Neural cell (in vitro differentiated cells): Measurements from ENCODE around the gene CREB3L1. TPM values are rescaled to one million over a fixed set of nuclear protein-coding genes. Genes with fewer than 3 reads are reported as not detected.

Experiments used
- H2AFZ ChIP-seq: fragments of 200-600, 300-800 bp; sonication (generic), shearing (Covaris generic); 2 replicates; pipeline ENCODE4 v1.6.0; 2014; ENCODE audit warnings: low read depth, mild to moderate bottlenecking, antibody characterized with exemption, low read length, moderate library complexity
- H3F3A ChIP-seq: fragments of 200-600 bp; shearing (Covaris generic); 2 replicates; pipeline ENCODE4 v1.6.1; 2016; ENCODE audit warnings: mild to moderate bottlenecking, moderate library complexity, mixed read lengths, antibody characterized with exemption, low read length; ENCODE audit not compliant: insufficient read depth, poor library complexity, severe bottlenecking
- H3K27ac ChIP-seq: fragments of 200-600, 300-800 bp; sonication (generic), shearing (Covaris generic); 2 replicates; pipeline ENCODE4 v1.5.1; 2014; ENCODE audit warnings: mild to moderate bottlenecking, low read length, moderate library complexity
- H3K27me3 ChIP-seq: fragments of 300-800, 200-600 bp; sonication (generic), shearing (Covaris generic); 2 replicates; pipeline ENCODE4 v1.6.0; 2014; ENCODE audit warnings: mild to moderate bottlenecking, low read depth, low read length, moderate library complexity; ENCODE audit not compliant: insufficient read depth
- H3K36me3 ChIP-seq: fragments of 300-800, 200-600 bp; sonication (generic), shearing (Covaris generic); 2 replicates; pipeline ENCODE4 v1.5.1; 2014; ENCODE audit warnings: mild to moderate bottlenecking, antibody characterized with exemption, low read length, moderate library complexity; ENCODE audit not compliant: insufficient read depth
- H3K4me2 ChIP-seq: fragments of 300-800, 200-600 bp; sonication (generic), shearing (Covaris generic); 2 replicates; pipeline ENCODE4 v1.6.0; 2014; ENCODE audit warnings: mild to moderate bottlenecking, low read length
- H3K4me3 ChIP-seq: fragments of 300-800, 200-600 bp; sonication (generic), shearing (Covaris generic); 2 replicates; pipeline ENCODE4 v1.5.1; 2014; ENCODE audit warnings: mild to moderate bottlenecking, low read length, moderate library complexity
- H3K79me2 ChIP-seq: fragments of 200-600 bp; shearing (Covaris generic); replicated peaks from 2 replicates; pipeline ENCODE4 v1.6.0; 2014; ENCODE audit warnings: mild to moderate bottlenecking, low read length, moderate library complexity; ENCODE audit not compliant: insufficient read depth
- H3K9ac ChIP-seq: fragments of 300-800, 200-600 bp; sonication (generic), shearing (Covaris generic); 2 replicates; pipeline ENCODE4 v1.6.1; 2016; ENCODE audit warnings: mild to moderate bottlenecking, low read length, mixed read lengths
- H3K9me2 ChIP-seq: fragments of 200-600 bp; shearing (Covaris generic); 2 replicates; pipeline ENCODE4 v1.6.1; 2016; ENCODE audit warnings: mild to moderate bottlenecking, low read length, mixed read lengths; ENCODE audit not compliant: insufficient read depth
- H3K9me3 ChIP-seq: fragments of 200-600, 300-800 bp; sonication (generic), shearing (Covaris generic); 2 replicates; pipeline ENCODE4 v1.6.1; 2016; ENCODE audit warnings: mild to moderate bottlenecking, mixed run types, low read length, moderate library complexity, mixed read lengths
- H4K20me1 ChIP-seq: fragments of 200-600 bp; shearing (Covaris generic); 2 replicates; pipeline ENCODE4 v1.6.1; 2016; ENCODE audit warnings: mild to moderate bottlenecking, mixed run types; ENCODE audit not compliant: insufficient read depth
- CTCF ChIP-seq: fragments of 450-650 bp; IDR thresholded peaks from 2 replicates; pipeline ENCODE4 v1.5.1; 2014; ENCODE audit warnings: antibody characterized with exemption, mild to moderate bottlenecking, moderate library complexity; ENCODE audit not compliant: poor library complexity, severe bottlenecking
- EP300 ChIP-seq: fragments of 450-650 bp; conservative IDR thresholded peaks from 2 replicates; pipeline ENCODE4 v1.6.1; 2014; ENCODE audit warnings: antibody characterized with exemption, mild to moderate bottlenecking, moderate library complexity; ENCODE audit not compliant: poor library complexity, severe bottlenecking
- EZH2 ChIP-seq: fragments of 200-600, 300-800 bp; shearing (Covaris generic), sonication (generic); IDR thresholded peaks from 2 replicates; pipeline ENCODE4 v1.6.1; 2014; ENCODE audit warnings: antibody characterized with exemption, low read length, borderline replicate concordance, mild to moderate bottlenecking; ENCODE audit not compliant: insufficient read depth, poor library complexity, severe bottlenecking
- MXI1 ChIP-seq: fragments of 450-650 bp; conservative IDR thresholded peaks from 2 replicates; pipeline ENCODE4 v1.6.1; 2014; ENCODE audit warnings: antibody characterized with exemption, mild to moderate bottlenecking; ENCODE audit not compliant: poor library complexity, severe bottlenecking
- POLR2AphosphoS5 ChIP-seq: IDR thresholded peaks from 2 replicates; pipeline ENCODE4 v1.6.1; 2012
- RAD21 ChIP-seq: fragments of 450-650 bp; conservative IDR thresholded peaks from 2 replicates; pipeline ENCODE4 v1.6.1; 2014; ENCODE audit warnings: antibody characterized with exemption, mild to moderate bottlenecking, moderate library complexity
- REST ChIP-seq: IDR thresholded peaks from 2 replicates; pipeline ENCODE4 v1.6.1; 2012; ENCODE audit warnings: borderline replicate concordance
- SMC3 ChIP-seq: fragments of 450-650 bp; conservative IDR thresholded peaks from 2 replicates; pipeline ENCODE4 v1.6.1; 2014; ENCODE audit warnings: antibody characterized with exemption, mild to moderate bottlenecking, moderate library complexity; ENCODE audit not compliant: poor library complexity
- TAF1 ChIP-seq: IDR thresholded peaks from 2 replicates; pipeline ENCODE4 v1.6.1; 2012; ENCODE audit warnings: low read depth
- polyA plus RNA-seq: library from polyadenylated mRNA; depleted of rRNA; stranded (reverse); fragments of >200 nt; gene quantifications from 2 replicates; pipeline ENCODE4 v1.2.3, GENCODE V29; 2014

Gene CREB3L1
- polyA plus RNA-seq, 1 donor from 2014 or later, result not detected

GRCh38 chr11:46321757-46322156, 44.3 kb downstream of the CREB3L1 start:
- H4K20me1 ChIP-seq, result no peaks in the 10 kb centered on the region
- H3K9me2 ChIP-seq, result no peaks in the 10 kb centered on the region
- H3K4me2 ChIP-seq, result no peak overlapping the region
- H3K27ac ChIP-seq, result no peak overlapping the region
- TF ChIP-seq MXI1 (no peak), EP300 (no peak), REST (no peak), SMC3 (no peak), EZH2 (no peak), TAF1 (no peak), POLR2AphosphoS5 (no peak), RAD21 (no peak), CTCF (no peak)
- H3F3A ChIP-seq, result no peaks in the 10 kb centered on the region
- H2AFZ ChIP-seq, result no peak overlapping the region
- H3K36me3 ChIP-seq, result no peaks in the 10 kb centered on the region
- H3K9ac ChIP-seq, result no peak overlapping the region
- H3K4me3 ChIP-seq, result no peak overlapping the region
- no peaks in the 10 kb centered on the region for H3K27me3 ChIP-seq
- no peaks in the 10 kb centered on the region for H3K9me3 ChIP-seq
- H3K79me2 ChIP-seq, result no peaks in the 10 kb centered on the region

- no peaks in the 10 kb centered on the region for H3K36me3 ChIP-seq
- no peaks in the 10 kb centered on the region for H3K79me2 ChIP-seq
- no peaks in the 10 kb centered on the region for H3F3A ChIP-seq
- H3K4me2 ChIP-seq, result no peak overlapping the region
- H3K27ac ChIP-seq, result no peak overlapping the region
- TF ChIP-seq TAF1, result no peak
- TF ChIP-seq SMC3, result no peak
- TF ChIP-seq CTCF, result no peak
- no peaks in the 10 kb centered on the region for H3K27me3 ChIP-seq
- no peak overlapping the region for H3K4me3 ChIP-seq
- no peaks in the 10 kb centered on the region for H3K9me3 ChIP-seq
- H3K9me2 ChIP-seq, result no peaks in the 10 kb centered on the region
- no peak overlapping the region for H3K9ac ChIP-seq
- no peaks in the 10 kb centered on the region for H4K20me1 ChIP-seq
- H2AFZ ChIP-seq, result no peak overlapping the region
Observed at GRCh38 chr11:46322759-46323158, 45.3 kb downstream of the CREB3L1 start.
